Measurements from ENCODE around the gene RBM46.
"Not testable (repeated sequence)": the region's sequence is repeated elsewhere in the genome, so short reads cannot be mapped to it uniquely, and the experiment has no call there.

The RBM46 gene

GRCh38 chr4:154838694-154839093, 57.6 kb downstream of the RBM46 start:
- no peak for DNase-seq

GRCh38 chr4:154854362-154854761, 73.3 kb downstream of the RBM46 start:
- no peak for DNase-seq

- no peak for DNase-seq
Measured at GRCh38 chr4:154858166-154858565, 77.1 kb downstream of the RBM46 start.

GRCh38 chr4:154868414-154869194, 87.5 kb downstream of the RBM46 start:
- no peak for DNase-seq

GRCh38 chr4:154869301-154869700, 88.2 kb downstream of the RBM46 start:
- DNase-seq = no peak

GRCh38 chr4:154872198-154872597, 91.1 kb downstream of the RBM46 start:
- no peak for DNase-seq

- DNase-seq = not testable (repeated sequence)
Measured at GRCh38 chr4:154874049-154874448, 93.0 kb downstream of the RBM46 start.

- DNase-seq = no peak
Measured at GRCh38 chr4:154877110-154877760, 96.2 kb downstream of the RBM46 start.

Data from stimulated activated CD4-positive, alpha-beta T cell treated with anti-CD3 and anti-CD28 coated beads, Interleukin-1b, Interleukin-23, amount 100 ng/mL, for 48 hours (primary cell).